DND-41 (cell line): Measurements from ENCODE around the gene SMC1B.

Experiments used
- CTCF ChIP-seq: IDR thresholded peaks from 2 replicates; pipeline ENCODE4 v1.5.1; 2012; ENCODE audit warnings: borderline replicate concordance, low read length, moderate library complexity, mild to moderate bottlenecking; ENCODE audit not compliant: poor library complexity, severe bottlenecking; ENCODE audit errors: extremely low read depth
- EZH2 ChIP-seq: IDR thresholded peaks from 3 replicates; pipeline ENCODE4 v1.6.1; 2012; ENCODE audit warnings: borderline replicate concordance, low read depth, mild to moderate bottlenecking, moderate library complexity, low read length, inconsistent platforms; ENCODE audit not compliant: severe bottlenecking

GRCh38 chr22:45296628-45297297 lies 116.6 kb downstream of the SMC1B start:
- TF ChIP-seq CTCF: no peak
- TF ChIP-seq EZH2: no peak
